Retinal pigment epithelial cell (primary cell): Measurements from ENCODE around the gene MORF4L1.

Experiments
- DNase-seq: peaks from one replicate; pipeline ENCODE4 v3.0.0-alpha.2; 2010; ENCODE audit warnings: low read depth
- H3K4me3 ChIP-seq: 2 replicates; pipeline ENCODE4 v1.5.1; 2011; ENCODE audit warnings: mild to moderate bottlenecking, low read length, control low read depth, moderate library complexity
- TF ChIP-seq, protein P1 (sequence below): conservative IDR thresholded peaks from 2 replicates; pipeline ENCODE4 v1.5.1; 2011; ENCODE audit warnings: low read depth, low read length, control low read depth, inconsistent platforms

The MORF4L1 gene

DNA sequence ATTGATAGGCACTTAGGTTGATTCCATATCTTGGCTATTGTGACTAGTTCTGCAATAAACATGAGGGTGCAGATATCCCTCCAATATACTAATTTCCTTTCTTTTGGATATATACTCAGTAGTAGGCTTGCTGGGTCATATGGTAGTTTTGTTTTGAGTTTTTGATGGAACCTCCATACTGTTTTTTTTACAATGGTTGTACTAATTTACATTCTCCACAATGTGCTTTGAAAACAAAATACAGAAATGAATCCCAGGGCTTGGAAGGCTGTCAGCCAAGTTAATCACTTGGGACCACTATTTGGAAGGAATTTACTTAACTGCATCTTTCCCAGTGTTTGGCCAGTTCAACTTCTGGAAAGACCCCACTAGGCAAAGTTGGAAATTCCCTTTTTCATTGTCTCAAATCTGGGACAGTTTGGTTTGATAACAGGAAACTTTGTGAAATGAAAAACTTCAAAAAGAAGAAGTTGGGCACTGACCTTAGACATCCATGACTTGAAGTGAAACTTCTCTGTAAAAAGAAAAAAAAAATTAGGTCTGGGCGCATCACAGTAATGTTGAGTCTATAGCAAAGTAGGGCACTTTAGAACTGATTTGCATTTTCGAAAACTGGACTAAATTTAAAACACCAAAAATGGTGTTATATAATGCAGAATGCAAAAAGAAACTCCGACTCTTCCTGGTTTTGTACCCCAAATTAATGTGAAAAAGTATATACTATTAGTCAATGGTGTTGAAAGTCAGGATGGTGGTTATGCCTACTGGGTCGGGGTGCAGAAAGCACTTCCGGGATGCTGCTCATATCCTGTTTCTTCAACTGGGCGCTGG, 66.2 kb downstream of the MORF4L1 start:
- TF ChIP-seq, protein P1, sequence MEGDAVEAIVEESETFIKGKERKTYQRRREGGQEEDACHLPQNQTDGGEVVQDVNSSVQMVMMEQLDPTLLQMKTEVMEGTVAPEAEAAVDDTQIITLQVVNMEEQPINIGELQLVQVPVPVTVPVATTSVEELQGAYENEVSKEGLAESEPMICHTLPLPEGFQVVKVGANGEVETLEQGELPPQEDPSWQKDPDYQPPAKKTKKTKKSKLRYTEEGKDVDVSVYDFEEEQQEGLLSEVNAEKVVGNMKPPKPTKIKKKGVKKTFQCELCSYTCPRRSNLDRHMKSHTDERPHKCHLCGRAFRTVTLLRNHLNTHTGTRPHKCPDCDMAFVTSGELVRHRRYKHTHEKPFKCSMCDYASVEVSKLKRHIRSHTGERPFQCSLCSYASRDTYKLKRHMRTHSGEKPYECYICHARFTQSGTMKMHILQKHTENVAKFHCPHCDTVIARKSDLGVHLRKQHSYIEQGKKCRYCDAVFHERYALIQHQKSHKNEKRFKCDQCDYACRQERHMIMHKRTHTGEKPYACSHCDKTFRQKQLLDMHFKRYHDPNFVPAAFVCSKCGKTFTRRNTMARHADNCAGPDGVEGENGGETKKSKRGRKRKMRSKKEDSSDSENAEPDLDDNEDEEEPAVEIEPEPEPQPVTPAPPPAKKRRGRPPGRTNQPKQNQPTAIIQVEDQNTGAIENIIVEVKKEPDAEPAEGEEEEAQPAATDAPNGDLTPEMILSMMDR = no peak
- DNase-seq = no peak
- no peak overlapping the region for H3K4me3 ChIP-seq

DNA sequence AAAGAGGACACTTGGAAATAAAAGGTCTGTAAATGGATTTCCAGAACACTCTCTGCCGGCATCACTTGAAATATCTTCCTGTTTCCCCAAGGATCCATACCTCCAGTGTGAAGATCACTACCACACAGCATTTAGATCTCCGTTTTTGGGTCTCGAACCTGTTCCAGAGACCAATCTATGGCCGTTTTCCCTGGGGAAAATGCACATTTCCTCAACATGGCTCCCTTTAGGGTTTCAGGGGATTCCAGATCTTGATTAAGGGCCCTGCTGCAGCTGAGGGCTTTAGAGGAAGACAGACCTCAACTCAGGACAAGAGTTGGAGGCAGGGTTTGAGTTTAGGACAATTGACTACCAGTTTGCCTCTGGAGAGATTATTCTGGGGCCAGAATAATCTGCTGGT, 70.1 kb downstream of the MORF4L1 start:
- TF ChIP-seq, protein P1 = no peak
- H3K4me3 ChIP-seq = peak overlapping the region; percentile 84
- no peak for DNase-seq

DNA sequence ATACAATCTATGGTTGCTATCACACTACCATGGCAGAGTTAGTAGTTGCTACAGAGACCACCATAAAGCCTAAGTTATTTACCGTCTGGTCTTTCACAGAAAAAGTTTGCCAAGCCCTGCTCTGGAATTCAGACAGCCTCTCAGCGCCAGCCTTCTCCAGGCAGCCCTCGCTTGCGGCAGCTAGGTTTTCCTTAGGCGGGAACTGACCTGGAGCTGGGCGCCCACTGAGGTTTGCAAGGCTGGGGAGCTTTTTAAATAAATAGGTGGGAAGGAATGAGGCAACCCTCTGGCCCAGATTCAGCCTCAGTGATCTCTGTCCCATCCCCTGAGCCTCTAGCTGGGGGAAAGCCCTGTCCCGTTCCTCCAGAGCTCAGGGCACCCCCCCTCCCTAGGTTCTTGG, 71.0 kb downstream of the MORF4L1 start:
- TF ChIP-seq, protein P1 = no peak
- DNase-seq = peak; percentile 67
- H3K4me3 ChIP-seq = peak overlapping the region; percentile 84

DNA sequence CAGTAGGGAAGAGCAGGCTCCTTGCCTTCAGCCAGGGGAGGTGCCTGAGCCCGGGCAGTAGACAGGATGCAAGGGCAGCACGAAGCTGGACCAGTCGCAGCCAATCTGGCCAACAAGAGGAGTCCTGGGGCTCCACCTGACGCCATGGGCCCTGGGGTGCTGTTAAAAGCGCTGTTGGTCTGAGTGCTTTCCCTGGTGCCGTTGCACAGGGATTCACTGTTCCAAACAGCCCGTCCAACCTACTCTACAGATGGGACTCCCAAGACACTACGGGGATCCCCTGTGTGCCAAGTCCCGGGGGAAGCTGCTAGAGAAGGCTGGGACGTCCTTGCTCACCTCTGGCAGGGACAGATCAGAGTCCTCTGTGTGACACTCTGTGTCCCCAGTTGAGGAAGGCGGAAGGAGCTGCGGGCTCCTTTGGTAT, 71.5 kb downstream of the MORF4L1 start:
- DNase-seq = no peak
- H3K4me3 ChIP-seq = peak overlapping the region; percentile 84
- TF ChIP-seq, protein P1 = no peak

DNA sequence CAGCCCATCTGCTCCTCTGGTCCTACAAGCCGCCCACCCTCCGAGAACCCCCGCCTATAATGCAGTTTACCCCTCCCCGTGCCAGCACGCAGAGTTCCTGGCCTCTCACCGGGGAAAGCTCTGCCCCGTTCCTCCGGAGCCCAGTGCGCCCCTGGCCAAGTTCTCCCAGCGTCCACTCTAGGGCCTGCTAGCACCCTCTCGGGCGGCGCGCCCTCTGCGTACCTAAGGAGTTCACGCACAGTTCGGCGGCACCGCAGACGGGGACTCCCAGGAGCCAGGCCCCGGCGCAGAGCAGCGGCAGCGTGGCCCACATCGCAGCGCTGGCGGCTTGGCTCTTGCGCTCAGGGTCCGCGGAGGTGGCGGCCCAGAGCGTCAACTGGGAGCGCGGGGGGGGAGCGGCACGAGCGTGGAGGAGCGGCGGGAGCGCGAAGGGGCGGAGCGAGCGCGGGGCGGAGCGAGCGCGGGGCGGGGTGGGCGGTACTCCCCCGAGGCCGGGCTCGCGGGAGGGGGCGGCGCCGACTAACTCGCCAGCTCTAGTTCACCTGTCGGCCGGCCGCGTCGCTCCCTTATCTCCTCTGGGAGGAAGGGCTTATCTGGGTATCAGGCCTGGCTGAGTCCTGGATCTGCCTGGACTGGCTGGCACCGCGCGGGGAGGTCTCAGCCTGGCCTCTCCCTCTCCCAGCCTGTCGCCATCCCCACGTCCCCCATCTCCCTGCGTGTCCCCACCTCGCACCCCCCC, 72.1 kb downstream of the MORF4L1 start, which contains the start of gene CTSH:
CTSH (minus strand) TSS at position 378 of the 739 bp plus-strand sequence; CDS start at position 313, 65 bp downstream.
- no peak for DNase-seq
- TF ChIP-seq, protein P1 = no peak
- peak within 1 kb of the TSS; percentile 84 for H3K4me3 ChIP-seq

DNA sequence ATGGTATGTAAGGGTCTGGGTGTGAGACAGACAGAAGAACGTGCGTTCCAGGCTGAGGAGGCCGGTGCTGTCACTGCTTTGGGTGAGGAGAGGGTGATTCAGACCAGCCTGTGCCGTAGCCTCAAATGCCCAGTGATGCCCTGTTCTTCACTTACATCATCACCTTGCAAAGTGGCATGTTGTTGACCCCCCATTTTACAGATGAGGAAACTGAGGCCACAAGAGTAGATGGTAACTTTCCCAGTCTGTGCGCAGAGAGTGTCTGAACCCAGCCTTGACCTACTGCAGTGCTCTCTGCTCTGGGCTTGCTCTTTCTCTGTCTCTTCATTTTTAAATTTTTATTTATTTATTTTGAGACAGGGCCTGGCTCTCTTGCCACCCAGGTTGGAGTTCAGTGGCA, 73.8 kb downstream of the MORF4L1 start:
- no peak overlapping the region for H3K4me3 ChIP-seq
- TF ChIP-seq, protein P1 = no peak
- DNase-seq = no peak
